ENCODE data around the gene RPN2. TPM values are rescaled to one million over a fixed set of nuclear protein-coding genes. Genes with fewer than 3 reads are reported as not detected.
A peak's percentile ranks its signal among the peaks of the same experiment; 100 is the strongest.

Gene RPN2
- total RNA-seq, 1 experiment from 2014 or later: 234 TPM

- peaks cover 12% of the 10 kb centered on the region for H3K4me1 ChIP-seq (ENCODE audit: insufficient read depth, low read length)
- Mint-ChIP-seq H3K4me3 (no peak overlapping the region), H3K4me1 (peaks cover 46 to 49% of the 10 kb centered on the region in 2 experiments), H3K9me3 (no peaks in the 10 kb centered on the region), H3K27ac (peak overlapping the region; percentile 16 to 96 (median 93); a peak in 6 of 7 replicates), H3K36me3 (ENCODE audit: insufficient read depth in 1 of 3, low read depth in 3 of 3) (peaks cover 43 to 94% (median 82%) of the 10 kb centered on the region in 3 experiments; a peak in 6 of 7 replicates), H3K27me3 (ENCODE audit: low read depth) (no peaks in the 10 kb centered on the region)
- H3K4ac ChIP-seq (ENCODE audit: low read depth, low read length): no peak overlapping the region
- H2AK5ac ChIP-seq (ENCODE audit: insufficient read length, low read length): no peak overlapping the region
- H3K18ac ChIP-seq (ENCODE audit: insufficient read length, low read depth, low read length): no peak overlapping the region
- H2BK15ac ChIP-seq (ENCODE audit: low read depth, low read length): no peak overlapping the region
- no peak overlapping the region for H4K5ac ChIP-seq (ENCODE audit: insufficient read length, low read depth, low read length)
- no peak overlapping the region for H2BK120ac ChIP-seq (ENCODE audit: low read depth, low read length, poor library complexity, severe bottlenecking)
- H3K23ac ChIP-seq (ENCODE audit: insufficient read length, low read depth, low read length): no peak overlapping the region
- DNase-seq: no peak
- no peak overlapping the region for H2BK5ac ChIP-seq (ENCODE audit: insufficient read length, low read length)
- H3K9ac ChIP-seq (ENCODE audit: extremely low read depth, insufficient read length, low read length): no peak overlapping the region
- no peak overlapping the region for H3K56ac ChIP-seq (ENCODE audit: insufficient read length, low read depth, low read length)
- no peak for TF ChIP-seq CTCF (conservative IDR thresholded peaks at IDR 0.05)
- no peak overlapping the region for H4K8ac ChIP-seq (replicated peaks; ENCODE audit: insufficient read length, low read depth, low read length)
- WGBS (ENCODE audit: extremely low coverage, insufficient read length, low lambda C conversion rate): no CpG with 5 or more reads among the region's 6 CpGs
- H3K27ac ChIP-seq (ENCODE audit: insufficient read length, low read depth, low read length): peak overlapping the region; percentile 10
- H4K91ac ChIP-seq (ENCODE audit: insufficient read length, low read depth, low read length): no peak overlapping the region
- no peaks in the 10 kb centered on the region for H3K79me1 ChIP-seq (ENCODE audit: insufficient read depth, low read depth, low read length, poor library complexity, severe bottlenecking)
- H2AFZ ChIP-seq (ENCODE audit: low read length): no peak overlapping the region
- H3K79me2 ChIP-seq (ENCODE audit: insufficient read depth, low read length): no peaks in the 10 kb centered on the region
- H3K4me2 ChIP-seq (ENCODE audit: insufficient read depth, insufficient read length, low read length): no peak overlapping the region
- no peaks in the 10 kb centered on the region for H3K27me3 ChIP-seq (ENCODE audit: insufficient read depth, low read length)
- H3K14ac ChIP-seq (ENCODE audit: insufficient read depth, low read length): no peak overlapping the region
- no peak overlapping the region for H2BK12ac ChIP-seq (ENCODE audit: insufficient read length, low read depth, low read length)
- H3K9me3 ChIP-seq (ENCODE audit: control insufficient read depth, low read depth, low read length): no peaks in the 10 kb centered on the region
- no peak overlapping the region for H3T11ph ChIP-seq (ENCODE audit: low read length)
- no peaks in the 10 kb centered on the region for H3K23me2 ChIP-seq (ENCODE audit: insufficient read length, low read depth, low read length, poor library complexity, severe bottlenecking)
- H2BK20ac ChIP-seq (ENCODE audit: low read depth, low read length, poor library complexity, severe bottlenecking): no peak overlapping the region
- H4K20me1 ChIP-seq (ENCODE audit: control insufficient read depth, insufficient read depth, insufficient read length): no peaks in the 10 kb centered on the region
Measured at GRCh38 chr20:37230200-37230599, 51.1 kb downstream of the RPN2 start.
